Measurements from ENCODE around the gene SMAD9.

Gene SMAD9

GRCh38 chr13:36829753-36830152 is 90.3 kb downstream of the SMAD9 start:
- Histone ChIP-seq H3K4me3 (IDR thresholded peaks at IDR 0.05; ENCODE audit: insufficient read depth, low read depth, low read length) (no peak overlapping the region), H3K27me3 (ENCODE audit: insufficient read depth, low read depth) (no peaks in the 10 kb centered on the region), H3K9ac (no peak overlapping the region), H3K27ac (no peak overlapping the region), H3K36me3 (ENCODE audit: insufficient read depth) (no peaks in the 10 kb centered on the region), H3K4me1 (ENCODE audit: low read depth, poor library complexity, severe bottlenecking) (no peaks in the 10 kb centered on the region), H3K79me2 (ENCODE audit: insufficient read depth, low read depth) (no peaks in the 10 kb centered on the region), H3K4me2 (no peak overlapping the region), H4K20me1 (ENCODE audit: insufficient read depth) (no peaks in the 10 kb centered on the region), H2AFZ (ENCODE audit: low read depth) (no peak overlapping the region)
- no peak for TF ChIP-seq CTCF (conservative IDR thresholded peaks at IDR 0.05; ENCODE audit: low read depth, low read length)

GRCh38 chr13:36822785-36823184 is 97.3 kb downstream of the SMAD9 start:
- H3K36me3 ChIP-seq (ENCODE audit: insufficient read depth): no peaks in the 10 kb centered on the region
- H3K4me1 ChIP-seq (ENCODE audit: low read depth, poor library complexity, severe bottlenecking): peaks cover 21% of the 10 kb centered on the region
- H3K4me3 ChIP-seq (IDR thresholded peaks at IDR 0.05; ENCODE audit: insufficient read depth, low read depth, low read length): no peak overlapping the region
- H4K20me1 ChIP-seq (ENCODE audit: insufficient read depth): no peaks in the 10 kb centered on the region
- H3K27me3 ChIP-seq (ENCODE audit: insufficient read depth, low read depth): no peaks in the 10 kb centered on the region
- H3K4me2 ChIP-seq: no peak overlapping the region
- H3K79me2 ChIP-seq (ENCODE audit: insufficient read depth, low read depth): peaks cover 18% of the 10 kb centered on the region; the same call in 1 of the 2 replicates
- H3K9ac ChIP-seq: no peak overlapping the region
- no peak overlapping the region for H3K27ac ChIP-seq
- no peak for TF ChIP-seq CTCF (conservative IDR thresholded peaks at IDR 0.05; ENCODE audit: low read depth, low read length)
- no peak overlapping the region for H2AFZ ChIP-seq (ENCODE audit: low read depth)

GRCh38 chr13:36820222-36820621 is 99.8 kb downstream of the SMAD9 start:
- Histone ChIP-seq H2AFZ (ENCODE audit: low read depth) (peak overlapping the region; percentile 86), H3K4me3 (IDR thresholded peaks at IDR 0.05; ENCODE audit: insufficient read depth, low read depth, low read length) (no peak overlapping the region), H4K20me1 (ENCODE audit: insufficient read depth) (no peaks in the 10 kb centered on the region), H3K79me2 (ENCODE audit: insufficient read depth, low read depth) (peaks cover 18% of the 10 kb centered on the region; the same call in 1 of the 2 replicates), H3K4me1 (ENCODE audit: low read depth, poor library complexity, severe bottlenecking) (peaks cover 21% of the 10 kb centered on the region), H3K4me2 (peak overlapping the region; percentile 88), H3K9ac (peak overlapping the region; percentile 79; the same call in 1 of the 2 replicates), H3K27me3 (ENCODE audit: insufficient read depth, low read depth) (no peaks in the 10 kb centered on the region), H3K36me3 (ENCODE audit: insufficient read depth) (no peaks in the 10 kb centered on the region), H3K27ac (peak overlapping the region; percentile 56; the same call in 1 of the 2 replicates)
- TF ChIP-seq CTCF (conservative IDR thresholded peaks at IDR 0.05; ENCODE audit: low read depth, low read length): no peak

GRCh38 chr13:36819739-36820090 is 100.3 kb downstream of the SMAD9 start:
- Histone ChIP-seq H3K27ac (peak overlapping the region; percentile 56; the same call in 1 of the 2 replicates), H3K79me2 (ENCODE audit: insufficient read depth, low read depth) (peaks cover 18% of the 10 kb centered on the region; the same call in 1 of the 2 replicates), H2AFZ (ENCODE audit: low read depth) (peak overlapping the region; percentile 86)

More at GRCh38 chr13:36819739-36820090, 100.3 kb downstream of the SMAD9 start:
- H3K36me3 ChIP-seq (ENCODE audit: insufficient read depth): no peaks in the 10 kb centered on the region
- TF ChIP-seq CTCF (conservative IDR thresholded peaks at IDR 0.05; ENCODE audit: low read depth, low read length): no peak
- no peaks in the 10 kb centered on the region for H4K20me1 ChIP-seq (ENCODE audit: insufficient read depth)
- H3K4me1 ChIP-seq (ENCODE audit: low read depth, poor library complexity, severe bottlenecking): peaks cover 21% of the 10 kb centered on the region
- no peak overlapping the region for H3K4me3 ChIP-seq (IDR thresholded peaks at IDR 0.05; ENCODE audit: insufficient read depth, low read depth, low read length)
- H3K27me3 ChIP-seq (ENCODE audit: insufficient read depth, low read depth): no peaks in the 10 kb centered on the region
- peak overlapping the region; percentile 79; the same call in 1 of the 2 replicates for H3K9ac ChIP-seq
- H3K4me2 ChIP-seq: peak overlapping the region; percentile 88
